Bronchial epithelial cell (primary cell): Measurements from ENCODE around the gene EPB41. TPM values are rescaled to one million over a fixed set of nuclear protein-coding genes. Genes with fewer than 3 reads are reported as not detected.
"Not testable (repeated sequence)": the region's sequence is repeated elsewhere in the genome, so short reads cannot be mapped to it uniquely, and the experiment has no call there.

Source experiments
- DNase-seq: peaks from one replicate; pipeline ENCODE4 v3.0.0-alpha.2; 2010; ENCODE audit warnings: low read depth
- FAIRE-seq: peaks from 2 replicates; lab custom pipeline; 2011; peaks lifted over from hg19 to GRCh38; lab: Jason Lieb, UNC
- H3K27me3 ChIP-seq: 2 replicates; pipeline ENCODE4 v1.5.1; 2011; ENCODE audit warnings: low read length; ENCODE audit not compliant: control insufficient read depth, insufficient read depth
- H3K36me3 ChIP-seq: 2 replicates; pipeline ENCODE4 v1.5.1; 2011; ENCODE audit warnings: low read length; ENCODE audit not compliant: control insufficient read depth, insufficient read depth
- H3K4me3 ChIP-seq: 2 replicates; pipeline ENCODE4 v1.5.1; 2011; ENCODE audit warnings: mild to moderate bottlenecking, low read depth, low read length, control low read depth
- CTCF ChIP-seq: IDR thresholded peaks from 2 replicates; pipeline ENCODE4 v1.5.1; 2011; ENCODE audit warnings: mild to moderate bottlenecking, moderate library complexity, low read length, control low read depth, inconsistent platforms; ENCODE audit not compliant: insufficient read depth, severe bottlenecking
- total RNA-seq: library from RNA; depleted of rRNA; stranded (reverse); fragments of >200 nt; gene quantifications from 2 replicates; pipeline ENCODE4 v1.2.1, GENCODE V29; 2014

The EPB41 gene
- total RNA-seq, 1 donor from 2014 or later = 21.6 TPM

GRCh38 chr1:29145739-29146437 lies 231.5 kb downstream of the EPB41 start:
- H3K27me3 ChIP-seq = no peaks in the 10 kb centered on the region
- peak; percentile 7 for FAIRE-seq
- no peak for TF ChIP-seq CTCF
- no peak overlapping the region for H3K4me3 ChIP-seq
- H3K36me3 ChIP-seq = peaks cover 18% of the 10 kb centered on the region
- DNase-seq = peak; percentile 34

- Histone ChIP-seq H3K36me3 (peaks cover 30% of the 10 kb centered on the region), H3K27me3 (no peaks in the 10 kb centered on the region), H3K4me3 (no peak overlapping the region)
- FAIRE-seq = no peak
- no peak for TF ChIP-seq CTCF
- no peak for DNase-seq
Measured at GRCh38 chr1:29148656-29149491, 234.5 kb downstream of the EPB41 start.

GRCh38 chr1:29150346-29150745 lies 236.0 kb downstream of the EPB41 start:
- FAIRE-seq, H3K27me3 ChIP-seq, H3K4me3 ChIP-seq, DNase-seq: not testable (repeated sequence)
- H3K36me3 ChIP-seq = peaks cover 33% of the 10 kb centered on the region

- Histone ChIP-seq H3K27me3 (no peaks in the 10 kb centered on the region), H3K4me3 (no peak overlapping the region), H3K36me3 (peaks cover 32% of the 10 kb centered on the region)
- TF ChIP-seq CTCF = no peak
- DNase-seq (no peak), FAIRE-seq (no peak)
Measured at GRCh38 chr1:29152046-29152805, 237.9 kb downstream of the EPB41 start.

GRCh38 chr1:29156543-29157268 lies 242.3 kb downstream of the EPB41 start:
- no peak for TF ChIP-seq CTCF
- FAIRE-seq (no peak), DNase-seq (no peak)
- Histone ChIP-seq H3K36me3 (peaks cover 26% of the 10 kb centered on the region), H3K27me3 (no peaks in the 10 kb centered on the region), H3K4me3 (no peak overlapping the region)

- Histone ChIP-seq H3K4me3 (no peak overlapping the region), H3K36me3 (peaks cover 24% of the 10 kb centered on the region), H3K27me3 (no peaks in the 10 kb centered on the region)
- no peak for FAIRE-seq
- TF ChIP-seq CTCF = no peak
- DNase-seq = no peak
Measured at GRCh38 chr1:29157269-29157601, 242.9 kb downstream of the EPB41 start.
